ENCODE data around the gene PPP1R12B.

- TF ChIP-seq, protein P1, sequence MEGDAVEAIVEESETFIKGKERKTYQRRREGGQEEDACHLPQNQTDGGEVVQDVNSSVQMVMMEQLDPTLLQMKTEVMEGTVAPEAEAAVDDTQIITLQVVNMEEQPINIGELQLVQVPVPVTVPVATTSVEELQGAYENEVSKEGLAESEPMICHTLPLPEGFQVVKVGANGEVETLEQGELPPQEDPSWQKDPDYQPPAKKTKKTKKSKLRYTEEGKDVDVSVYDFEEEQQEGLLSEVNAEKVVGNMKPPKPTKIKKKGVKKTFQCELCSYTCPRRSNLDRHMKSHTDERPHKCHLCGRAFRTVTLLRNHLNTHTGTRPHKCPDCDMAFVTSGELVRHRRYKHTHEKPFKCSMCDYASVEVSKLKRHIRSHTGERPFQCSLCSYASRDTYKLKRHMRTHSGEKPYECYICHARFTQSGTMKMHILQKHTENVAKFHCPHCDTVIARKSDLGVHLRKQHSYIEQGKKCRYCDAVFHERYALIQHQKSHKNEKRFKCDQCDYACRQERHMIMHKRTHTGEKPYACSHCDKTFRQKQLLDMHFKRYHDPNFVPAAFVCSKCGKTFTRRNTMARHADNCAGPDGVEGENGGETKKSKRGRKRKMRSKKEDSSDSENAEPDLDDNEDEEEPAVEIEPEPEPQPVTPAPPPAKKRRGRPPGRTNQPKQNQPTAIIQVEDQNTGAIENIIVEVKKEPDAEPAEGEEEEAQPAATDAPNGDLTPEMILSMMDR (IDR thresholded peaks at IDR 0.05): no peak
- no peak for TF ChIP-seq POLR2A (IDR thresholded peaks at IDR 0.05)
Measured at GRCh38 chr1:202596638-202597037, 248.1 kb downstream of the PPP1R12B start.

All from uterus (tissue), 2 donors.